GM18499 (cell line): ENCODE measurements around the gene GALNT6.
A peak's percentile ranks its signal among the peaks of the same experiment; 100 is the strongest.
"Not testable (repeated sequence)": the region's sequence is repeated elsewhere in the genome, so short reads cannot be mapped to it uniquely, and the experiment has no call there.

ENCODE experiments used
- ATAC-seq: cut with Tn5 transposase; IDR thresholded peaks from one replicate; pipeline ENCODE4 v1.9.1; 2021; ENCODE audit warnings: moderate number of reproducible peaks; ENCODE audit not compliant: insufficient read depth, unreplicated experiment

Gene GALNT6

GRCh38 chr12:51328587-51328986 lies 62.6 kb downstream of the GALNT6 start:
- no peak for ATAC-seq

- peak; percentile 37 for ATAC-seq
Measured at GRCh38 chr12:51326698-51327439, 64.3 kb downstream of the GALNT6 start.

GRCh38 chr12:51324953-51325352 lies 66.3 kb downstream of the GALNT6 start:
- no peak for ATAC-seq

- ATAC-seq, result no peak
Measured at GRCh38 chr12:51323966-51324895, 67.0 kb downstream of the GALNT6 start, which contains the start of gene BIN2. TSS of gene BIN2 (minus strand) at chr12:51324174. CDS start at chr12:51324102, 72 bp downstream.

- no peak for ATAC-seq
Measured at GRCh38 chr12:51323317-51323960, 67.8 kb downstream of the GALNT6 start.

- no peak for ATAC-seq
Measured at GRCh38 chr12:51322452-51322851, 68.8 kb downstream of the GALNT6 start.

GRCh38 chr12:51321882-51322281 lies 69.3 kb downstream of the GALNT6 start:
- no peak for ATAC-seq

GRCh38 chr12:51320695-51321320 lies 70.4 kb downstream of the GALNT6 start:
- ATAC-seq, result no peak

- ATAC-seq, result no peak
Measured at GRCh38 chr12:51320311-51320694, 70.9 kb downstream of the GALNT6 start.

- ATAC-seq, result no peak
Measured at GRCh38 chr12:51318846-51319599, 72.2 kb downstream of the GALNT6 start.

GRCh38 chr12:51318057-51318806 lies 73.0 kb downstream of the GALNT6 start:
- ATAC-seq, result not testable (repeated sequence)

- no peak for ATAC-seq
Measured at GRCh38 chr12:51311389-51311788, 79.8 kb downstream of the GALNT6 start.

- ATAC-seq, result no peak
Measured at GRCh38 chr12:51307655-51308593, 83.3 kb downstream of the GALNT6 start.

GRCh38 chr12:51306507-51306906 lies 84.7 kb downstream of the GALNT6 start:
- ATAC-seq, result no peak
